HL-60 (cell line): Measurements from ENCODE around the gene RAP1GAP.
A peak's percentile ranks its signal among the peaks of the same experiment; 100 is the strongest.

Source experiments
- DNase-seq, 2 experiments: peaks; one replicate each; pipeline ENCODE4 v3.0.0-alpha.2; 2010 to 2020; ENCODE audit warnings: low read depth in 1 of 2, low spot score in 1 of 2
- H3K27ac ChIP-seq: fragments of 250-450 bp; sonication (Bioruptor Pico); replicated peaks from 2 replicates; pipeline ENCODE4 v1.5.1; 2020; ENCODE audit warnings: mild to moderate bottlenecking, moderate library complexity
- H3K27me3 ChIP-seq: fragments of 250-450 bp; sonication (Bioruptor Pico); 2 replicates; pipeline ENCODE4 v1.5.1; 2021; ENCODE audit warnings: mild to moderate bottlenecking, moderate library complexity; ENCODE audit not compliant: insufficient read depth, poor library complexity, severe bottlenecking
- H3K4me3 ChIP-seq: replicated peaks from 2 replicates; pipeline ENCODE4 v1.5.1; 2011; ENCODE audit warnings: mild to moderate bottlenecking, control low read depth, low read length; ENCODE audit not compliant: insufficient read depth
- CTCF ChIP-seq: IDR thresholded peaks from one replicate; pipeline ENCODE4 v1.5.1; 2011; ENCODE audit warnings: low read length, control low read depth, inconsistent platforms; ENCODE audit not compliant: insufficient read depth
- GABPA ChIP-seq: IDR thresholded peaks from 2 replicates; pipeline ENCODE4 v1.6.1; 2012; ENCODE audit warnings: low read depth
- POLR2AphosphoS5 ChIP-seq: IDR thresholded peaks from 2 replicates; pipeline ENCODE4 v1.6.1; 2012; ENCODE audit warnings: low read depth
- REST ChIP-seq: IDR thresholded peaks from 2 replicates; pipeline ENCODE4 v1.6.1; 2012; ENCODE audit warnings: low read depth; ENCODE audit not compliant: insufficient replicate concordance
- SPI1 ChIP-seq: IDR thresholded peaks from 2 replicates; pipeline ENCODE4 v1.6.1; 2012; ENCODE audit warnings: low read depth, mild to moderate bottlenecking, borderline replicate concordance

The RAP1GAP gene

DNA sequence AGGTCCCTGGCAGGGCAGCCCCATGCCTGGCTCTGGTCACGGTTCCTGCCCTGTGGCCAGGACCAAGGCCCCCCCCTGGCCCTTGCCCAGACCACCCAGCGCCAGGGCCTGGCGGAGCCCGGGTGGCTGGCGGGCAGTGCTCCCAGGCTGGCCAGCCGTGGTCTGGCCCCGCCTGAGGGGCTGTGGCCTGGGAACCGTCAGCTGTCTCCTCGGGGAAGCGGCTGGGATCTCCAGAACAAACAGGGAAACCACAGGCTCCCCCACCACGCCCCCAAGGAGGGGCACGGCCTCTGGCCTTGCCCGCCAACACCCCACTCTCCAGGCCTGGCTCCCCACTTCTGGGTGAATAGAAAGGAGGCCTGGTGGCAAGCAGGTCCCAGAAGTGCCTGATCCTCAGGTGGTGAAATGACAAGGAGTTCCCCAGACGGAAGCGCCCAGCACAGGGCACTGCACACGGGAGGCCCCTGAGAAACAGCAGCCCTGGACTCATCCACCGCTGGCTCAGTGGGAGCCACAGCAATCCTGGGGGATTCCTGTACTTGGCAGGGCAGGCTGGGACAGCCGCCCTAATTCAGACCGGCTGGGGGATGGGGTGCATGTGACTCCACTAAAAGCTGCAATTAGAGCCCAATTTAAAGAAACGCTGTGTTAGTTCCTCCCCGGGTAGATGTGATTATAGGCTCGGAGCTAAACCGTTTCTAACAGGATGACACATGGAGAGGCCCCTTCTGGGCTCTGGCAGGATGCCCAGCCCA is 78.9 kb downstream of the RAP1GAP start:
- Histone ChIP-seq H3K4me3 (no peak overlapping the region), H3K27me3 (peaks cover 10% of the 10 kb centered on the region), H3K27ac (no peak overlapping the region)
- TF ChIP-seq GABPA (no peak), SPI1 (no peak), CTCF (no peak), REST (no peak), POLR2AphosphoS5 (no peak)
- DNase-seq, result peak in 1 of 2 experiments; percentile 10

DNA sequence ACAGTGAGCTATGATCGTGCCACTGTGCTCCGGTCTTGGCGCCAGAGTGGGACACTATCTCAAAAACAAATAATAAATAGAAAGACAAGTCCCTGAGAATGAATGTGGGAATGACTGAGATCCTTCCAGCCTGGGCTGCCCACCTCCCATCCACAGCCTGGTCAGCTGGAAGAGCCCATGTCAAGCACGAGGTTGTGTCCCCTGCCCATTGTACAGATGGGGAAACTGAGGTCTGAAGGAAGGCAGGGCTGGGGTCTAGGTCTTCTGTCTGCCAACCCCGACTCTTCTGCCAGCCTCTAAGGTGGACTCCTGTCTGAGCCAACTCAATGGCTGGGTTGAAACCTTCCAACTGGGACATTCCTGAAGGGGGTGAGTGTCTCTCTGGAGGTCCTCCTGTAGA is 79.5 kb downstream of the RAP1GAP start:
- peaks cover 10% of the 10 kb centered on the region for H3K27me3 ChIP-seq
- no peak for TF ChIP-seq SPI1
- TF ChIP-seq GABPA, result no peak

DNA sequence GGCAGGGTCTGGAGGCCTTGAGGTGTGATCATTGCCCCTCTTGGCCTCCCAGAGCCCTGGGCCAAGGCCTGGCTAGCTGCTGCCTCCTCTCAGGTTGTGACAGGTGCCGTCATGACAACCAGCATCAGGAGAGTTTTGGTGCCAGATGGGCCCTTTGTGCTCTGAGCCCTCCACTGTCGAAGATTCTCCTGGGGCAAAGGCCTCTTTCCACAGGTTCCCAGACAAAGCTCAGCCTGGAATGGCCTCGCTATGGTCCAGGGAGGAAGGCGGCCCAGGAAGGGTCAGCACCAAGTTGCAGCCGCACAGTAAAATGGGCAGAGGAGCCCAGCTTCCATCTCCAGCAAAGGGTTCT is 81.6 kb downstream of the RAP1GAP start:
- no peak for DNase-seq
- H3K27ac ChIP-seq, result no peak overlapping the region
- TF ChIP-seq CTCF (no peak), GABPA (no peak), REST (no peak), POLR2AphosphoS5 (no peak), SPI1 (no peak)
- no peak overlapping the region for H3K4me3 ChIP-seq
- H3K27me3 ChIP-seq, result peaks cover 10% of the 10 kb centered on the region

More for the DNA sequence above, 79.5 kb downstream of the RAP1GAP start:
- no peak overlapping the region for H3K4me3 ChIP-seq
- no peak for DNase-seq
- H3K27ac ChIP-seq, result no peak overlapping the region

- no peak for DNase-seq
- H3K27ac ChIP-seq, result no peak overlapping the region
Measured at GRCh38 chr1:21586846-21587601, 82.1 kb downstream of the RAP1GAP start.

More at GRCh38 chr1:21586846-21587601, 82.1 kb downstream of the RAP1GAP start:
- TF ChIP-seq SPI1 (no peak), GABPA (no peak), REST (no peak), POLR2AphosphoS5 (no peak), CTCF (no peak)
- Histone ChIP-seq H3K27me3 (peaks cover 10% of the 10 kb centered on the region), H3K4me3 (no peak overlapping the region)
